DND-41 (cell line): Measurements from ENCODE around the gene ATOH1.

Source experiments
- ATAC-seq: fragments of 200-7000 bp; cut with Tn5 transposase; 3 replicates; pipeline ENCODE4 v1.9.1; 2021; ENCODE audit warnings: low read depth; ENCODE audit not compliant: insufficient read depth
- DNase-seq: peaks from one replicate; pipeline ENCODE4 v3.0.0-alpha.2; 2020
- H2AFZ ChIP-seq: 2 replicates; pipeline ENCODE4 v1.6.0; 2012; ENCODE audit warnings: low read depth, low read length
- H3K27ac ChIP-seq: 2 replicates; pipeline ENCODE4 v1.5.1; 2012; ENCODE audit warnings: low read length, inconsistent platforms
- H3K27me3 ChIP-seq: fragments of 200-600 bp; sonication (generic); 2 replicates; pipeline ENCODE4 v1.6.0; 2012; ENCODE audit warnings: low read length, mild to moderate bottlenecking, inconsistent platforms; ENCODE audit not compliant: insufficient read depth, poor library complexity
- H3K36me3 ChIP-seq: 2 replicates; pipeline ENCODE4 v1.5.1; 2012; ENCODE audit warnings: low read length, inconsistent platforms; ENCODE audit not compliant: insufficient read depth
- H3K4me1 ChIP-seq: 2 replicates; pipeline ENCODE4 v1.5.1; 2012; ENCODE audit warnings: mild to moderate bottlenecking, low read length; ENCODE audit not compliant: insufficient read depth
- H3K4me2 ChIP-seq: 2 replicates; pipeline ENCODE4 v1.6.0; 2012; ENCODE audit warnings: mild to moderate bottlenecking, moderate library complexity, low read length, inconsistent platforms; ENCODE audit not compliant: insufficient read depth
- H3K4me3 ChIP-seq, 2 experiments: fragments of 200-600 bp in 1 of 2; shearing (Covaris generic) in 1 of 2; 2 replicates each; pipeline ENCODE4 v1.5.1; 2012 to 2016; ENCODE audit warnings: inconsistent platforms in 2 of 2, low read length in 2 of 2, mild to moderate bottlenecking in 2 of 2, low read depth in 1 of 2, moderate library complexity in 1 of 2
- H3K79me2 ChIP-seq: 2 replicates; pipeline ENCODE4 v1.6.0; 2012; ENCODE audit warnings: low read length, inconsistent platforms; ENCODE audit not compliant: insufficient read depth
- H3K9ac ChIP-seq: 2 replicates; pipeline ENCODE4 v1.6.0; 2012; ENCODE audit warnings: low read depth, mild to moderate bottlenecking, inconsistent platforms, low read length, moderate library complexity
- H3K9me3 ChIP-seq: 2 replicates; pipeline ENCODE4 v1.5.1; 2012; ENCODE audit warnings: low read length, moderate library complexity, mild to moderate bottlenecking, inconsistent platforms; ENCODE audit not compliant: insufficient read depth, severe bottlenecking
- H4K20me1 ChIP-seq: 2 replicates; pipeline ENCODE4 v1.6.0; 2012; ENCODE audit warnings: low read length; ENCODE audit not compliant: insufficient read depth
- CTCF ChIP-seq: IDR thresholded peaks from 2 replicates; pipeline ENCODE4 v1.5.1; 2012; ENCODE audit warnings: borderline replicate concordance, low read length, moderate library complexity, mild to moderate bottlenecking; ENCODE audit not compliant: poor library complexity, severe bottlenecking; ENCODE audit errors: extremely low read depth
- EZH2 ChIP-seq: IDR thresholded peaks from 3 replicates; pipeline ENCODE4 v1.6.1; 2012; ENCODE audit warnings: borderline replicate concordance, low read depth, mild to moderate bottlenecking, moderate library complexity, low read length, inconsistent platforms; ENCODE audit not compliant: severe bottlenecking

The ATOH1 gene

GRCh38 chr4:93839704-93840103 is 11.2 kb downstream of the ATOH1 start:
- Histone ChIP-seq H3K27ac (no peak overlapping the region), H3K27me3 (no peaks in the 10 kb centered on the region), H3K9ac (no peak overlapping the region), H3K4me3 (no peak overlapping the region), H3K4me1 (no peaks in the 10 kb centered on the region), H2AFZ (no peak overlapping the region), H3K4me2 (no peak overlapping the region), H3K9me3 (no peaks in the 10 kb centered on the region), H3K79me2 (no peaks in the 10 kb centered on the region), H4K20me1 (no peaks in the 10 kb centered on the region), H3K36me3 (no peaks in the 10 kb centered on the region)
- TF ChIP-seq CTCF (no peak), EZH2 (no peak)
- DNase-seq (no peak), ATAC-seq (no peak)

DNA sequence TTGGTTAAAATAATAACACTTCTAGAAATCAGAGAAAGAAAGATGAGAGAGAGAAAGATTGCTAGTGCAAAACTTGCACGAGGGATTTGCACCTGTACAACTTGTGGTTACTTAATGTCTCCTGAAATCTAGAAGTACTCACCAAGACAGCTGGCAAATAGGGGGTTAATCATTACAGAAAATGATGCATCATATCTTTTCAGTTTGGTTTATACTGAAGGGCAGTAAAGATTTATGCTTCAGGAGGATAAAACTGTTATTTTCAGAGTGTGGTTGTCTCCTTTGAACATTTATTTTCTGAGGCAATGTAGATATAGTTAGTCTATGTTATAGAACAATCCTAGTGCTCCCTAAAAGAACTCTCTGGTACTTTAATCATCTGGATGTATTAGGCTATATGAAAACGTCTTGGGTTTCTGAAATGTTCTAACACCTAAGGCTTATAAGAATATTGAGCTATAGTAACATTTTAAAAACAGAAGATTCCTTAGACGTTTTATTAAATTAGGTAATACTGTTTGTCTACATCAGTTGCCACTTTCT is 13.3 kb downstream of the ATOH1 start:
- H2AFZ ChIP-seq, result no peak overlapping the region
- H3K36me3 ChIP-seq, result no peaks in the 10 kb centered on the region
- no peaks in the 10 kb centered on the region for H3K79me2 ChIP-seq
- no peak for DNase-seq
- H3K4me3 ChIP-seq, result no peak overlapping the region
- H3K9ac ChIP-seq, result no peak overlapping the region
- no peaks in the 10 kb centered on the region for H3K27me3 ChIP-seq
- H3K9me3 ChIP-seq, result no peaks in the 10 kb centered on the region
- H4K20me1 ChIP-seq, result no peaks in the 10 kb centered on the region
- ATAC-seq, result no peak
- H3K4me2 ChIP-seq, result no peak overlapping the region
- no peak overlapping the region for H3K27ac ChIP-seq
- H3K4me1 ChIP-seq, result no peaks in the 10 kb centered on the region
- TF ChIP-seq EZH2 (no peak), CTCF (no peak)

- Histone ChIP-seq H3K27me3 (no peaks in the 10 kb centered on the region), H2AFZ (no peak overlapping the region), H4K20me1 (no peaks in the 10 kb centered on the region), H3K36me3 (no peaks in the 10 kb centered on the region), H3K4me1 (no peaks in the 10 kb centered on the region), H3K9me3 (no peaks in the 10 kb centered on the region), H3K9ac (no peak overlapping the region), H3K27ac (no peak overlapping the region), H3K4me2 (no peak overlapping the region), H3K4me3 (no peak overlapping the region), H3K79me2 (no peaks in the 10 kb centered on the region)
- no peak for DNase-seq
- TF ChIP-seq EZH2, result no peak
- TF ChIP-seq CTCF, result no peak
- ATAC-seq, result no peak
These were observed 14.2 kb downstream of the ATOH1 start for GRCh38 chr4:93842601-93843252.

- no peak overlapping the region for H3K27ac ChIP-seq
These were observed 15.2 kb downstream of the ATOH1 start for GRCh38 chr4:93843772-93844171.

More at GRCh38 chr4:93843772-93844171, 15.2 kb downstream of the ATOH1 start:
- no peak for TF ChIP-seq EZH2
- no peak for TF ChIP-seq CTCF
- Histone ChIP-seq H4K20me1 (no peaks in the 10 kb centered on the region), H3K79me2 (no peaks in the 10 kb centered on the region), H3K9me3 (no peaks in the 10 kb centered on the region), H3K4me2 (no peak overlapping the region), H3K36me3 (no peaks in the 10 kb centered on the region), H2AFZ (no peak overlapping the region), H3K9ac (no peak overlapping the region), H3K4me3 (no peak overlapping the region), H3K27me3 (no peaks in the 10 kb centered on the region), H3K4me1 (no peaks in the 10 kb centered on the region)
- DNase-seq, result no peak
- ATAC-seq, result no peak
